DOHH2 (cell line): ENCODE data around the gene CRTAP.

Source experiments
- H3F3A ChIP-seq: fragments of 200-600 bp; sonication (generic), shearing (Covaris generic); 2 replicates; pipeline ENCODE4 v1.6.0; 2016; ENCODE audit warnings: antibody characterized with exemption, mild to moderate bottlenecking; ENCODE audit not compliant: control insufficient read depth, insufficient read depth
- H3K27ac ChIP-seq: fragments of 200-600 bp; sonication (generic); 2 replicates; pipeline ENCODE4 v1.5.1; 2014; ENCODE audit warnings: low read depth, mild to moderate bottlenecking, low read length, moderate library complexity
- H3K27me3 ChIP-seq: fragments of 200-600 bp; sonication (generic); 2 replicates; pipeline ENCODE4 v1.6.1; 2014; ENCODE audit warnings: mild to moderate bottlenecking, low read length, mixed read lengths; ENCODE audit not compliant: control insufficient read depth
- H3K36me3 ChIP-seq: fragments of 200-600 bp; sonication (generic); 2 replicates; pipeline ENCODE4 v1.6.1; 2014; ENCODE audit warnings: mild to moderate bottlenecking, low read length, moderate library complexity, mixed read lengths; ENCODE audit not compliant: control insufficient read depth
- H3K4me1 ChIP-seq: fragments of 200-600 bp; sonication (generic); 2 replicates; pipeline ENCODE4 v1.6.1; 2014; ENCODE audit warnings: mild to moderate bottlenecking, low read length, mixed read lengths; ENCODE audit not compliant: control insufficient read depth
- H3K4me2 ChIP-seq: fragments of 200-600 bp; sonication (generic); 2 replicates; pipeline ENCODE4 v1.6.0; 2014; ENCODE audit warnings: mild to moderate bottlenecking, low read length, moderate library complexity
- H3K4me3 ChIP-seq: fragments of 200-600 bp; sonication (generic); 2 replicates; pipeline ENCODE4 v1.5.1; 2014; ENCODE audit warnings: mild to moderate bottlenecking, low read length, mixed read lengths
- H3K79me2 ChIP-seq: fragments of 200-600 bp; sonication (generic); 2 replicates; pipeline ENCODE4 v1.6.1; 2014; ENCODE audit warnings: mild to moderate bottlenecking, low read length, mixed read lengths; ENCODE audit not compliant: control insufficient read depth
- H3K9me2 ChIP-seq: fragments of 200-600 bp; sonication (generic); replicated peaks from 2 replicates; pipeline ENCODE4 v1.6.1; 2014; ENCODE audit warnings: mild to moderate bottlenecking, low read length, mixed read lengths; ENCODE audit not compliant: control insufficient read depth
- H3K9me3 ChIP-seq: fragments of 200-600 bp; sonication (generic); 2 replicates; pipeline ENCODE4 v1.6.1; 2014; ENCODE audit warnings: antibody characterized with exemption, low read length, mixed read lengths; ENCODE audit not compliant: control insufficient read depth, insufficient read depth
- H4K20me1 ChIP-seq: fragments of 200-600 bp; sonication (generic); 2 replicates; pipeline ENCODE4 v1.6.0; 2014; ENCODE audit warnings: low read depth, mild to moderate bottlenecking, antibody characterized with exemption, low read length, moderate library complexity; ENCODE audit not compliant: control insufficient read depth, insufficient read depth
- EZH2phosphoT487 ChIP-seq: fragments of 200-600 bp; sonication (generic); IDR thresholded peaks from 2 replicates; pipeline ENCODE4 v1.6.1; 2017; ENCODE audit warnings: borderline replicate concordance, mild to moderate bottlenecking, antibody characterized with exemption, low read length, moderate library complexity, mixed read lengths
- TF ChIP-seq, protein P1 (sequence below): fragments of 200-600 bp; sonication (generic); IDR thresholded peaks from one replicate; pipeline ENCODE4 v1.5.1; 2014; ENCODE audit warnings: antibody characterized with exemption, mild to moderate bottlenecking, low read depth, low read length; ENCODE audit not compliant: poor library complexity, severe bottlenecking

The CRTAP gene

DNA sequence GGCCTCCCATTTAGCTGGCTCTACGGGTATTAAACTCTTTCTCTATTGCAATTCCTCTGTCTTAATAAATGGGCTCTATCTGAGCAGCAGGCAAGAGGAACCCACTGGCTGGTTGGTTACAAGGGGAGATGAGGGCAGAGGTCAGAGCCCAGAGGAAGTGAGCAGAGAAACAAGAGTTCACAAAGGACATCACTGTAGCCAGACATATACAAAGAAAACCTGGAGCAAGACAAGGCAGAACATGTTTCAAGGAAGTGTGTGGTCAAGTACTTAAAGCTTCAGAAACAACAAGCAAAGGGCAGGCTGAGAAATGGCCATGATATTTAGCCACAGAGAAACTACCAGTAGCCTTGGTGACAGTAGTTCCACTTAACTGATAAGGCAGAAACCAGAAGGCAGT is 80.5 kb downstream of the CRTAP start:
- no peaks in the 10 kb centered on the region for H4K20me1 ChIP-seq
- no peak overlapping the region for H3K4me3 ChIP-seq
- TF ChIP-seq EZH2phosphoT487: no peak
- TF ChIP-seq, protein P1, sequence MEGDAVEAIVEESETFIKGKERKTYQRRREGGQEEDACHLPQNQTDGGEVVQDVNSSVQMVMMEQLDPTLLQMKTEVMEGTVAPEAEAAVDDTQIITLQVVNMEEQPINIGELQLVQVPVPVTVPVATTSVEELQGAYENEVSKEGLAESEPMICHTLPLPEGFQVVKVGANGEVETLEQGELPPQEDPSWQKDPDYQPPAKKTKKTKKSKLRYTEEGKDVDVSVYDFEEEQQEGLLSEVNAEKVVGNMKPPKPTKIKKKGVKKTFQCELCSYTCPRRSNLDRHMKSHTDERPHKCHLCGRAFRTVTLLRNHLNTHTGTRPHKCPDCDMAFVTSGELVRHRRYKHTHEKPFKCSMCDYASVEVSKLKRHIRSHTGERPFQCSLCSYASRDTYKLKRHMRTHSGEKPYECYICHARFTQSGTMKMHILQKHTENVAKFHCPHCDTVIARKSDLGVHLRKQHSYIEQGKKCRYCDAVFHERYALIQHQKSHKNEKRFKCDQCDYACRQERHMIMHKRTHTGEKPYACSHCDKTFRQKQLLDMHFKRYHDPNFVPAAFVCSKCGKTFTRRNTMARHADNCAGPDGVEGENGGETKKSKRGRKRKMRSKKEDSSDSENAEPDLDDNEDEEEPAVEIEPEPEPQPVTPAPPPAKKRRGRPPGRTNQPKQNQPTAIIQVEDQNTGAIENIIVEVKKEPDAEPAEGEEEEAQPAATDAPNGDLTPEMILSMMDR: no peak
- no peaks in the 10 kb centered on the region for H3K9me2 ChIP-seq
- H3K4me2 ChIP-seq: no peak overlapping the region
- no peaks in the 10 kb centered on the region for H3K79me2 ChIP-seq
- H3K9me3 ChIP-seq: no peaks in the 10 kb centered on the region
- no peaks in the 10 kb centered on the region for H3K36me3 ChIP-seq
- H3K27me3 ChIP-seq: peaks cover 3% of the 10 kb centered on the region; the same call in 1 of the 2 replicates
- H3K4me1 ChIP-seq: no peaks in the 10 kb centered on the region
- H3K27ac ChIP-seq: no peak overlapping the region
- H3F3A ChIP-seq: no peaks in the 10 kb centered on the region

DNA sequence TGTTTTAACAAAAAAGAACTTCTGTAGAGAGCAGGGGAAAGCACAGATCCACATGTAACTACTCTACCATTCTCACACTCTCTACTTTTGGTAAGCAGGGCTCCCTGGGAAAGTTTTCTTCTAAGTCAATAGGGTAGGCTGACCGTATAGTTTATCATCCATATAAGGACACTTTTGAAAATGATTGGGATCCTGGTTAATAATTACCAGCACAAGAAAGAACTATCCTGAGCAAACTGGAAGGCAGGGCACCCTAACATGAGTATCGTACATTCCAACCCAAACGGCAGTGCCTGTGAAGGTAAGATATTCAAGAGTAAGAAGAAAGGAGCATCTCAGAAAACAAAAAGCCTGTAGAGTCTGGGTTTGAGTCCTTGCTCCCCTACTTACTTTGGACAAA is 82.7 kb downstream of the CRTAP start:
- Histone ChIP-seq H3F3A (no peaks in the 10 kb centered on the region), H3K4me3 (no peak overlapping the region), H3K9me3 (no peaks in the 10 kb centered on the region), H3K9me2 (no peaks in the 10 kb centered on the region), H4K20me1 (no peaks in the 10 kb centered on the region), H3K4me1 (no peaks in the 10 kb centered on the region), H3K79me2 (no peaks in the 10 kb centered on the region), H3K27ac (no peak overlapping the region), H3K36me3 (no peaks in the 10 kb centered on the region), H3K4me2 (no peak overlapping the region), H3K27me3 (peaks cover 8% of the 10 kb centered on the region)
- TF ChIP-seq, protein P1: no peak
- no peak for TF ChIP-seq EZH2phosphoT487
